Suprapubic skin (tissue), 3 donors: ENCODE results near the gene UPF1.

Source experiments
- EP300 ChIP-seq: sonication (generic); formaldehyde crosslinking; IDR thresholded peaks from one replicate; pipeline ENCODE4 v1.6.1; 2017; ENCODE audit warnings: antibody characterized with exemption
- POLR2A ChIP-seq, 2 donors: fragments of 450-650 bp; IDR thresholded peaks; one replicate each; pipeline ENCODE4 v1.6.1; 2017; ENCODE audit warnings: antibody characterized with exemption in 2 of 2, mild to moderate bottlenecking in 2 of 2, moderate library complexity in 2 of 2
- TF ChIP-seq, protein P1 (sequence below), 2 donors: fragments of 200-600 bp in 1 of 2; fragments of 450-650 bp in 1 of 2; sonication (generic) in 1 of 2; IDR thresholded peaks; one replicate each; pipeline ENCODE4 v1.5.1; 2016 to 2019; ENCODE audit warnings: antibody characterized with exemption in 2 of 2, mild to moderate bottlenecking in 1 of 2, moderate library complexity in 1 of 2

DNA sequence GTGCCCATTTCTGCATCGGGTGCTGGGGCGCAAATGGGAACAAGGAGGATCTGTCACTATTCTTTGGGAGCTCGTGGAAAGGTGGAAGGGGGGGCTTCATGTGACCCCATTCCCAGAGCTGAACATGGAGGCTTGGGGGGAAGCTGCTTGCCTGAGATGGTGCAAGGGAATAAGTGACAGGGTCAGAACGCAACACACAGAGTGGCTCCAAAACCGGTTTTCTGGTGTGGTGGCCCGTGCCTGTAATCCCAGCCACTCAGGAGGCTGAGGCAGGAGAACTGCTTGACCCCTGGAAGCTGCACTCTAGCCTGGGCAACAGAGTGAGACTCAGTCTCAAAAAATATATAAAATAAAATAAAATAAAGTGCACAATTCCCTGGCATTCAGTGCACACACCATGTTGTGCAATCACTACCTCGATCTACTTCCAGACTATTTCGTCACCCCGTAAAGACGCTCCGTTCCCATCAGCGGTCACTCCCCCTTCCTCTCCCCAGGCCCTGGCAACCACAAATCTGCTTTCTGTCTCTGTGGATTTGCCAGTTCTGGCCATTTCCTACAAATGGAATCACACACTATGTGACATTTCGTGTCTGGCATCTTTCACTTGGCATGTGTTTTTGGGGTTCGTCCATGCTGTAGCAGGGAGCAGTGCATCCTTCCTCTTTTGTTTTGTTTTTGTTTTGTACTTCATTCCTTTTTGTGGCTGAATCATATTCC, 22.4 kb upstream of the UPF1 start:
- TF ChIP-seq, protein P1, sequence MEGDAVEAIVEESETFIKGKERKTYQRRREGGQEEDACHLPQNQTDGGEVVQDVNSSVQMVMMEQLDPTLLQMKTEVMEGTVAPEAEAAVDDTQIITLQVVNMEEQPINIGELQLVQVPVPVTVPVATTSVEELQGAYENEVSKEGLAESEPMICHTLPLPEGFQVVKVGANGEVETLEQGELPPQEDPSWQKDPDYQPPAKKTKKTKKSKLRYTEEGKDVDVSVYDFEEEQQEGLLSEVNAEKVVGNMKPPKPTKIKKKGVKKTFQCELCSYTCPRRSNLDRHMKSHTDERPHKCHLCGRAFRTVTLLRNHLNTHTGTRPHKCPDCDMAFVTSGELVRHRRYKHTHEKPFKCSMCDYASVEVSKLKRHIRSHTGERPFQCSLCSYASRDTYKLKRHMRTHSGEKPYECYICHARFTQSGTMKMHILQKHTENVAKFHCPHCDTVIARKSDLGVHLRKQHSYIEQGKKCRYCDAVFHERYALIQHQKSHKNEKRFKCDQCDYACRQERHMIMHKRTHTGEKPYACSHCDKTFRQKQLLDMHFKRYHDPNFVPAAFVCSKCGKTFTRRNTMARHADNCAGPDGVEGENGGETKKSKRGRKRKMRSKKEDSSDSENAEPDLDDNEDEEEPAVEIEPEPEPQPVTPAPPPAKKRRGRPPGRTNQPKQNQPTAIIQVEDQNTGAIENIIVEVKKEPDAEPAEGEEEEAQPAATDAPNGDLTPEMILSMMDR (IDR thresholded peaks at IDR 0.05), result no peak
- no peak for TF ChIP-seq POLR2A (IDR thresholded peaks at IDR 0.05)
- TF ChIP-seq EP300, result no peak
